ENCODE results near the gene MATCAP1. TPM values are rescaled to one million over a fixed set of nuclear protein-coding genes. Genes with fewer than 3 reads are reported as not detected.

MATCAP1 gene
- total and polyA plus RNA-seq, 2 of the 4 experiments (the other 2 are of a cell fraction), result 8.2 to 43.9 TPM

GRCh38 chr16:67144943-67145342, 38.8 kb downstream of the MATCAP1 start:
- Histone ChIP-seq H2BK15ac (ENCODE audit: low read depth, low read length) (no peak overlapping the region), H2BK5ac (ENCODE audit: low read depth, low read length, poor library complexity, severe bottlenecking) (no peak overlapping the region), H3K36me3 (ENCODE audit: control insufficient read depth, insufficient read depth, low read length) (peaks cover 80% of the 10 kb centered on the region), H3K9ac (ENCODE audit: low read depth, low read length) (no peak overlapping the region), H4K5ac (ENCODE audit: low read depth, low read length) (no peak overlapping the region), H2AK9ac (replicated peaks; ENCODE audit: low read depth, low read length, poor library complexity) (no peak overlapping the region), H3K4me3 (ENCODE audit: insufficient read depth, low read depth, low read length) (no peak overlapping the region), H4K91ac (ENCODE audit: insufficient read depth, low read depth, low read length) (no peak overlapping the region), H3K4me2 (ENCODE audit: low read depth, low read length) (no peak overlapping the region), H2AK5ac (ENCODE audit: low read depth, low read length) (no peak overlapping the region), H4K8ac (ENCODE audit: low read depth in 2 of 2, low read length in 2 of 2) (no peak overlapping the region), H3K9me3 (ENCODE audit: control insufficient read depth, insufficient read depth, low read length) (no peaks in the 10 kb centered on the region), H3K14ac (replicated peaks; ENCODE audit: low read depth, low read length) (no peak overlapping the region), H3K79me1 (ENCODE audit: low read depth in 1 of 2, low read length in 2 of 2) (peaks cover 0 to 24% of the 10 kb centered on the region in 2 experiments; a peak in 2 of 4 replicates), H3K27ac (ENCODE audit: insufficient read depth, low read length) (no peak overlapping the region), H2AFZ (replicated peaks; ENCODE audit: low read length, poor library complexity) (no peak overlapping the region), H2BK120ac (ENCODE audit: low read depth, low read length) (no peak overlapping the region), H3K9me1 (ENCODE audit: insufficient read depth, low read length) (peaks cover 4% of the 10 kb centered on the region; the same call in 1 of the 2 replicates), H3K23ac (ENCODE audit: low read depth, low read length) (no peak overlapping the region), H3K27me3 (ENCODE audit: control insufficient read depth, insufficient read depth, low read length) (no peaks in the 10 kb centered on the region), H3K18ac (ENCODE audit: low read depth, low read length) (no peak overlapping the region), H2BK20ac (ENCODE audit: low read depth, low read length) (no peak overlapping the region), H3K4me1 (ENCODE audit: control insufficient read depth, insufficient read depth, low read length) (no peaks in the 10 kb centered on the region), H4K20me1 (ENCODE audit: insufficient read depth, low read length) (peaks cover 7% of the 10 kb centered on the region; the same call in 1 of the 2 replicates), H3K56ac (ENCODE audit: extremely low read depth, insufficient read depth, low read length) (no peak overlapping the region), H3K4ac (ENCODE audit: low read depth, low read length) (no peak overlapping the region)
- ChIA-PET POLR2A (ENCODE audit: unreplicated experiment) (no interaction called here), CTCF (no interaction called here)
- no TSS peak for BruUV-seq (replicated peaks)
- ATAC-seq (ENCODE audit: low read depth) (no peak), DNase-seq (no peak)
- dilution Hi-C loops (cut with HindIII; ENCODE audit: low sequenced_read_pairs, unreplicated experiment), result no loop called here
- WGBS, 2 experiments (ENCODE audit: extremely low coverage in 2 of 2, insufficient read length in 1 of 2), result 100% methylated on average over 1 of the region's 2 CpGs; no CpG with 5 or more reads in 1 of the 2 experiments
- in situ Hi-C loops (cut with MboI; ENCODE audit: low sequenced_read_pairs), result no loop called here
- intact Hi-C loops (cut with micrococcal nuclease), result no loop called here
- TF ChIP-seq RCOR1 (IDR thresholded peaks at IDR 0.05; ENCODE audit: insufficient replicate concordance, low read length) (no peak), MXI1 (IDR thresholded peaks at IDR 0.05; ENCODE audit: borderline replicate concordance, low read depth, low read length) (no peak), RAD21 (IDR thresholded peaks at IDR 0.05; ENCODE audit: low read length) (no peak)

All from IMR-90 (cell line).